ENCODE results near the gene ANO7. TPM values are rescaled to one million over a fixed set of nuclear protein-coding genes. Genes with fewer than 3 reads are reported as not detected.

ANO7 gene
- total RNA-seq, 1 donor: 1.3 TPM

DNA sequence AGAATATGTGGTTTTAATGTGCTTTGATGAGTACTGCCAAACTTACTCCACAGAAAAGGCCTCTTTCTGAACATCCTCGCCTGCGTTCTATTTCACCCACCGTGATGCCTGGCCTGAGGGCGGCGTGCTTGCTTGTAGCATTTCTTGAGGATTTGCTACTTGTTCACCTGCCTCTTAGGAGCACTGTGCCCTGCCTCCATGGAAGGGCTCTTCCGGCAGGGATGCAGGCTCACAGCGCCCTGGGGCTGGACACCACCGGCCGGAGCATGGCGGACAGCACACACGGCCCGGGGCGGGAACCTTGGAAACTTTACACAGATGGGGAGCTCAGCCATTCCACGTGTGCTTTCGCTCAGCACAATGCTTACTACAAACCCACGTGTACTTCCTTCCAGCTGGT lies 37.1 kb downstream of the ANO7 start:
- DNase-seq (ENCODE audit: low read depth in 2 of 3, low spot score in 2 of 3): no peak

- DNase-seq (ENCODE audit: low read depth in 2 of 3, low spot score in 2 of 3): no peak
Measured at GRCh38 chr2:241225983-241226382, 37.5 kb downstream of the ANO7 start.

GRCh38 chr2:241226723-241227572 lies 38.5 kb downstream of the ANO7 start:
- no peak for DNase-seq (ENCODE audit: low read depth in 2 of 3, low spot score in 2 of 3)

GRCh38 chr2:241227594-241227993 lies 39.1 kb downstream of the ANO7 start:
- no peak for DNase-seq (ENCODE audit: low read depth in 2 of 3, low spot score in 2 of 3)

DNA sequence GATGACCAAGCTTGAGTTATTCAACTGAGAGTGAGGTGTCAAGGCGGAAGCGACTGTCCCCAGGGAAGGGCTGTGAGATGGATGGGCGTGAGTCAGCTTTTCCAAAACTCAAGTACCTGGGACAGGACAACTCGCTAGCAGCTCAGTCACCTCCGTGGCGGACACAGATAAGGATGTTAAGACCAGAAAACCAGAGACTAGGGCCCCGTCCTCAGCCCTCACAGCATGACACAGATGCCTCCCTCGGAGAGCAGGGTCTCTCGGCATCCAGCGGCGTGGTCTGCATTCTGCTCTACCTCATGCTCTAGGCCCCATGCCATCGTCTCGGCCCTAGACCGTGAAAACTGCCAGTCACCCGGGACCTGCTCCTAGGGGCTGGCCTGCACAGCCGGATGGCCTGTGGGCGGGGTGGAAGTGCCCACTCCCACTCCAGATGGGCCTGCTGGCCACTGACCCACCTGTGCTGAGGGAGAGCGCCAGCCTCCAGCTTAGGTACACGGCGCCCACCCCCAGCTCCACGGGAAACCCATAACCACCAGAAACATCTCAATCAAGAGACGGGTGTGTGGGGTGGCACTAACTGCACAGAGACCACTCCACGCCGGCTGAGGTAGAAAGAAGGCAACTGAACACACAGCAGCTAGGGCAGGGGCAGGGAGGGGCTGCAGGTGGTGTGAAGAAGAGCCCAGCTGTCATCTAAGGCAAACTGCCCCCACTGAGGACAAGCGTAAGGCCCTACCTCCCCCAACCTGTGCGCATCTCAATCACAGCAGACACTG lies 39.8 kb downstream of the ANO7 start:
- no peak for DNase-seq (ENCODE audit: low read depth in 2 of 3, low spot score in 2 of 3)

GRCh38 chr2:241228860-241229516 lies 40.5 kb downstream of the ANO7 start:
- no peak for DNase-seq (ENCODE audit: low read depth in 2 of 3, low spot score in 2 of 3)

- no peak for DNase-seq (ENCODE audit: low read depth in 2 of 3, low spot score in 2 of 3)
Measured at GRCh38 chr2:241229563-241230401, 41.3 kb downstream of the ANO7 start.

DNA sequence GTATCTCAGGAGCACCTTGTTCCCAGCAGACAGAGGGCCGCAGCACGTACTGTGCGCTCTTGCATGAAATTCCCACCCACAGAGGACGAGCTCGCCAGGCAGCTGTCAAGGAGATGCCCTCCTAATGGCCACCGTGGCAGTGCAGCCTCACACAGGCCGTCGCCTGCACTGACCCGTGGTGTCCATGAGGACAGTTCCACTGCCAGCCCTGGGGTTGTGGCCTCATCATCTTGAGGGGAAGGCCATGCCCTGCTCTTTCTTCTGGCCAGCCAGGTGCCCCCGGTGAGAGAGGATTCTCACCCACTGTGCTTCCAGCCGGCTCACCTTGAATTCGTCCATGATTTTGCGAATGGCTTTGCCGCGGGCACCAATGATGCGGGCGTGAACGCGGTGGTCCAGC lies 42.0 kb downstream of the ANO7 start:
- DNase-seq (ENCODE audit: low read depth in 2 of 3, low spot score in 2 of 3): no peak

DNA sequence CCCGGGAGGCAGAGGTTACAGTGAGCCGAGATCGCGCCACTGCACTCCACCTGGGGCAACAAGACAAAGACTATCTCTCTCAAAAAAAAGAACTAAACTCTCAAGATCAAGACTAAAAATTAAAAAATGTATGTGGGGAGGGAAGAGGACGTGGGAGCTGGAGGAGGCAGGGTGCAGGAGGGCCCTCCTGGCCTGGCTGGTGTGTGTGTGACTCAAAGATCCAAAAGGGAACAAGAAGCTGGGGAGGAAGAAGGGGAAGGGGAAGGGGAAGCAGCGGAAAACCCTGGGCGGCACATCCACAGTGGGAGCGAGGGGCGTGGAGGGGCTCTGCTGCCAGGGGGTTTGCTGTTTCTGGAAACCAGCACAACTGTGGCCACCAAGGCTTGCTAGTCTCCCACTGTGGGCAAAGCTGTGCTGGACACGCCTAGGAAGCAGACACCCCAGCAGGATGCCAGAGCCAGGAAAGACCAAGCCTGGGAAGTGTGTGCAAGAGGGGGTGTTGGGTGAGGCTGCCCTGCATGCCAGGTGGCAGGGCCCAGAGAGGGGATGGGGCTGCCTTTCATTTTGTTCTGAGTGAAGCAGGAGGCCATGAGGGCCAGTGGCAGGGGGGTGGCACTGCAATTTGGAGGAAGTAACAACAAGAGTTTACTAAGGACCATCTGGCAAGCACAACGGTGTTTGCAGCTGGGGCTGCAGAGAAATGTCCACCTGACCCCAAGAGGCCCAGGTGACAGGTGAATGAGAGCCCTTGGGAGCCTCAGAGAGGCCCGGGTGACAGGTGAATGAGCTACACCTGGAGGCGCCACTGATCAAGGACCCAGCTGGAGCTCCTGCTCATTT lies 44.5 kb downstream of the ANO7 start:
- DNase-seq (ENCODE audit: low read depth in 2 of 3, low spot score in 2 of 3): no peak

GRCh38 chr2:241234066-241234790 lies 45.8 kb downstream of the ANO7 start:
- DNase-seq (ENCODE audit: low read depth in 2 of 3, low spot score in 2 of 3): no peak

DNA sequence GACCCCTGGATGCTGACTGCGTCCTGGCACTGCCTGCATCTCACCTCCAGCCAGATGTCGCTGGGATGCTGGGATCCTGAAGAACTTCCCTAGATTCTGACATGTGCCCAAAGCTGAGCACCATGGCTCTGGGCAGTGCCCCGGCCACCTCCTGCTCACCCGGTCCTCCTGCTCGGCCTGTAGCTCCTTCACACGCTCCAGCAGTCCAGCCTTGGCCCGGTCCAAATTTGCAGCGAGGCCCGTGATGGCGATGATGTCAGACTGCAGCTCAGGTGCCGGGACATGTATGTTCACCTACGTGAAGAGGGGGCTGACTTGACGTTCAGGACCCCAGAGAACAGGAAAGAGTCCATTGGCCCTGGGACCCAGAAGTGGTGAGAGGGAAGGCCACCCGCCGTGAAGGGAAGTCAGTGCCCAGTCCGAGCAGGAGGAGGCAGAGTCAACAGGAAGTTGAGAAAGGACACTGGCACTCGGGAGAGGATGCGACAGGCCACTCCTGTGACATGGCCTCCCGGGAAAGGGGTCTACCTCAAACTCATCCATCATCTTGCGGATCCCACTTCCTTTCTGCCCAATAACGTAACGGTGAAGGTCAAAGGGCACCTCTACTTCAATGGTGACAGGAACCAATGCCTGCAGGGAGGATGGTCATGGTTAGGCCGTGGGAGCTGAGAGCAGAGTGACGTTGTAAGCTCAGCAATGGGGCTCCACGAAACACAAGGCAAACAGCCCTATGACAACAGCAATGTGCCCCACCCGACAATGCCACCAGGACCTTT lies 46.7 kb downstream of the ANO7 start:
- DNase-seq (ENCODE audit: low read depth in 2 of 3, low spot score in 2 of 3): no peak

DNA sequence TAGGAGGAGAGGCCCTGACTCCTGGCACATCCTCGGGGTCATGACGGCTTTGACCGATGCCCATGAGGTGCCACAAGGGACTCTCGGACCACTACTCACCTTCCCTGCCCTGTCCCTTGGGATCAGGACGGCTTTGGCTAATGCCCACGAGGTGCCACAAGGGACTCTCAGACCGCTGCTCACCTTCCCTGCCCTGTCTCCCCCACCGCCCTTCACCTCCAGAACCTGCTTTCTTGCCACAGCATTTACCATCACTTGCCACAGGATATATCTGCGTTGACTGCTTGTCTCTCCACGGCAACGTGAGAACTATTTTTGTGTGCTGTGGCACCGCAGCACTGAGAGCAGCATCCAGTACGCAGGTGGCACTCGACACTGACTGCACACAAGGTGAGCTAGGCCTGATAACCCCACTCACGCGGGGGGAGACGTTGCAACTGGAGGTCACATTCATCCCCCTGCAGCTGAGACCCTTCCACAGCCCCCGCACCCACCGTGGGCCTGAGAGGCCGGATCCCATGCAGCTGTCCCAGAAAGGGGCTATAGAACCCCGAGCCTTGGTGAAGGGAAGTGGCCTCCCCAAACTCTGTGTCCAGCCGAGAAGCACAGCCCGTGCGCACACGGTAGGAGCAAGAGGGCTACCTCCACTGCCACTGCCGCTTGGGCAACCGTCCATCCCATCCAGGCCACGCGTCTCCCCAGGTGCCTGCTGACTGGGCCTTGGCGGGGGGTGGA lies 47.5 kb downstream of the ANO7 start:
- no peak for DNase-seq (ENCODE audit: low read depth in 2 of 3, low spot score in 2 of 3)

DNA sequence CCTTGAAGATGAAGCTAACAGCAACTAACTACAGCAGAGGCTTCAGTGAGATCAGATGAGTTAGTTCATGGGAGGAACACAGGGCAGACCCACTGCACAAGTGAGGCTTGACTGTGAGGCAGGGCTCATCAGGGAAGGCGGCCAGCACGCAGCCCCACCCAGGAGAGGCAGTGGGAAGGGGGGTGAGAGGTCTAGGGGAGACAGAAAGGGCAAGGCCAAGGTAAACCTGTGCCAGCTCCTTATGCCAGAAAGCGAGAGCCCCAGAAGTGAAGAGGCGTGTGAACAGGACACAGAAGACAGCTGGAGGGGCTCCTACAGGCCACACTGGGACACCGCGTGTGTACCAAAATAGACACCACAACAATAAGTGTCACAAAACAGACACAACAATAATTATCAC lies 48.6 kb downstream of the ANO7 start:
- DNase-seq (ENCODE audit: low read depth in 2 of 3, low spot score in 2 of 3): no peak

DNA sequence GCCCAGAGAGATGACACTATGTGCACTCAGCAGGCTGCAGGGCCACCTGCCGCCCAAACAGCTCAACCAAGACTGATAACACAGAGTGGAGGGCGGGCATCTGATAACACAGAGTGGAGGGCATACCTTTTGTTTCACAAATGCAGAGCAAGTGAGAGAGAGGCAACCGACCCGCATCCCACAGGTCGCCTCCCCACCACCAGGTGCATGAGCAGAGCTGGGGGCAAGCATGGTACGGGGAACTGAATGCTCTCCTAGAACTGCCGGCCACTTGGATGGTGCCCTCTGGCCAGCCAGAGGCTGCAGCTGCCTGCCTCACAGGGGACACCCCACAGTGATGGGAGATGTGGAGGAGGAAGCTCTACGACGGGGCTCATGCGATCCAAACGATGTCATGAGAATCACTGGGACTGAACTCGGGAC lies 49.5 kb downstream of the ANO7 start:
- no peak for DNase-seq (ENCODE audit: low read depth in 2 of 3, low spot score in 2 of 3)

GRCh38 chr2:241238693-241239198 lies 50.3 kb downstream of the ANO7 start:
- no peak for DNase-seq (ENCODE audit: low read depth in 2 of 3, low spot score in 2 of 3)

DNA sequence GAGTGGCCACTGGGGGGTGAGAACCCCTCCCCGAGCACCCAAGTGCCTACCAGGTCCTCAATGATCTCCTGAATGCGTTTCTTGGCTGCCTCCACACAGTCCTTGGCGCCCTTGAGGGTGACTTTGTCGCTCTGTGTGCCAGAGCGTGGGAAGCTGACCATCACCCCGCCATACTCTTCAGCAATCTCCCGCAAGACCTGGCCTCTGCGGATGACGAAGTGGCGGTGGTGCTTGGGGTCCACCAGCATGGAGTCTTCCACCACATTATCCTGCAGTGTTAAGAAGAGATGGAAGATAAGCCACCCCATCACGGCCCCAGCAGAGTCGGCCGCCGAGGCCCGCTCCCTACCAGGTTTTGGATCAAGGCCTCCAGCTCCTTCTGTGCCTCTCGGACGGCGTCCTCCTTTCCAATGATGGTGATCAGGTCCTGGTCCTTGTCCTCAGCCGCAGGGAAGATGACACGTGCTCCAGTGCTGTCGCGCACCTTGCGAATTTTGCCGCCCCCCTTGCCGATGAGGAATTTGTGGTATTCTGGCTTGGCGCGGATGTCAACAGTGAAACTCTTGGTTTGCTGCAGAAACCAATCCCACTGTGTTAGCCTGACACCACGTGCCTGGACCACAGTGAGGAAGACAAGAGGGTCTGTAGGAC lies 51.2 kb downstream of the ANO7 start:
- DNase-seq (ENCODE audit: low read depth in 2 of 3, low spot score in 2 of 3): no peak
